Measurements from ENCODE around the gene MAP10.

Gene MAP10

DNA sequence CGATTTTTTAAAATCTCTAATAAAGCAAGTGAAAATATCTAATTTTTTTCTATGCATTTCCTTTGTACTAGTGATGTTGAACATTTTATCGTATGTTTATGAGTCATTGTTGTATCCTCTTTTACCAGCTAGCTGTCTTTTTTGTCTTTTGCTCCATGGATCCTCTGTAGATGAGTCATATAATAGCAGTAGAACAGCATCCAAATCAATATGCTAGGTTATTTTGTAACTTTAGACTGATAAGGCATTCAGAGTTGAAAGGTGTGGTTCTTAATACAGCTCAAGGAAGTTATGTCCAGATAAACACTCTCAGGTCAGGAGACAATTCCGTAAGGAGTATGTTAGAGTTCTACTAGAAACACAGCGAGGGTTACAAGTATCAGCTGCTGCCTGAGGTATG, 31.9 kb downstream of the MAP10 start:
- no peak for TF ChIP-seq ZNF274 (IDR thresholded peaks at IDR 0.05; ENCODE audit: low read depth, low read length)
- TF ChIP-seq SUZ12 (IDR thresholded peaks at IDR 0.05; ENCODE audit: extremely low read depth, insufficient read depth, insufficient read length): no peak
- no peak for TF ChIP-seq YY1 (IDR thresholded peaks at IDR 0.05; ENCODE audit: insufficient read depth, insufficient read length)
- Histone ChIP-seq H3K36me3 (ENCODE audit: insufficient read depth, insufficient read length, low read length) (no peaks in the 10 kb centered on the region), H3K9ac (ENCODE audit: insufficient read length, low read depth) (no peak overlapping the region), H3K4me1 (ENCODE audit: insufficient read depth, insufficient read length) (no peaks in the 10 kb centered on the region), H3K9me3 (ENCODE audit: insufficient read depth, low read length) (no peaks in the 10 kb centered on the region), H3K4me3 (ENCODE audit: insufficient read length, low read depth) (no peak overlapping the region), H3K27me3 (ENCODE audit: insufficient read depth, insufficient read length) (no peaks in the 10 kb centered on the region)
- DNase-seq (ENCODE audit: low read depth, low spot score): no peak

DNA sequence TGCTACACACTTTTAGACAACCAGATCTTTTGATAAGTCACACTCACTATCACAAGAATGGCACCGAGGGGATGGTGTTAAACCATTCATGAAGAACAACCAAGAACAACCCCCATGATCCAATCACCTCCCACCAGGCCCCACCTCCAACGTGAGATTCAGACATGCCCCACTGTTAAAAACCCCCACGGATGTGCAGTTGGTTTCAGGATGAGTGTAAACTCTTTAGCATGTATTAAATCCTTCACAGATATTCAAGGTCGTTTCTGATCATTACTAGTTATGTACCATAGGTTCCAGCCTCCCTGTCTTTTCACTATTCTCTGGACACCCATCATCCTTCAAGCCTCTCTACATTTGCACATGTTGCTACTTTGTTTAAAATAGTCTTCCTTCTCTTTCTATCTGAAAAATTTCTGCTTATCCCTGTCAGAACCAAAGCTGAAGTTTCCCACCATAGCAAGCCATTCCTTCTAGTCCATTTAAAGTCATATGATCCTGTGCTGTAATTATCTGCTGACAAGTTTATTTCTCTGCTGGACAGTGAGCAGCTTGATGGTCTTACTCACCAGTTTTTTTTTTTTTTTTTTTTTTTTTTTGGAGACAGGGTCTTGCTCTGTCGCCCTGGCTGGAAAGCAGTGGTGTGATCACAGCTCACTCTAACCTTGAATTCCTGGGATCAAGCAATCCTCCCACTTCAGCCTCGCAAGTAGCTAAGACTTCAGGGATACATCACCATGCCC, 36.8 kb downstream of the MAP10 start:
- H3K4me3 ChIP-seq (ENCODE audit: insufficient read length, low read depth): no peak overlapping the region
- no peaks in the 10 kb centered on the region for H3K9me3 ChIP-seq (ENCODE audit: insufficient read depth, low read length)
- H3K4me1 ChIP-seq (ENCODE audit: insufficient read depth, insufficient read length): no peaks in the 10 kb centered on the region
- H3K36me3 ChIP-seq (ENCODE audit: insufficient read depth, insufficient read length, low read length): no peaks in the 10 kb centered on the region
- DNase-seq (ENCODE audit: low read depth, low spot score): no peak
- H3K9ac ChIP-seq (ENCODE audit: insufficient read length, low read depth): no peak overlapping the region
- no peaks in the 10 kb centered on the region for H3K27me3 ChIP-seq (ENCODE audit: insufficient read depth, insufficient read length)
- TF ChIP-seq ZNF274 (IDR thresholded peaks at IDR 0.05; ENCODE audit: low read depth, low read length) (no peak), SUZ12 (IDR thresholded peaks at IDR 0.05; ENCODE audit: extremely low read depth, insufficient read depth, insufficient read length) (no peak), YY1 (IDR thresholded peaks at IDR 0.05; ENCODE audit: insufficient read depth, insufficient read length) (no peak)

DNA sequence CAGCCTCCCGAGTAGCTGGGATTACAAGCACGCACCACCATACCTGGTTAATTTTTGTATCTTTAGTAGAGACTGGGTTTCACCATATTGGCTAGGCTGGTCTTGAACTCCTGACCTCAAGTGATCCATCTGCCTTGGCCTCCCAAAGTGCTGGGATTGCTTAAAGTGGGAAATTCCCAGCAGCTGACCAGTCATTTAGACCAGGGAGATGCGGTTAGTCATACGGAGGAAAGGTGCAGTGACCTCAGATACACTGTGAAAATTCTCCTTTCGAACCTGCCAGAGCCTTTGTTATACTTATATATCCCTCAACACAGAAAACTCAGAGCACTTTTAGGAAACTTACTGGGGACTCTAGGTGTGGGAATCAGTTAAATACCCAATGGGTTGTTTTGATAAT, 39.6 kb downstream of the MAP10 start:
- Histone ChIP-seq H3K9me3 (ENCODE audit: insufficient read depth, low read length) (no peaks in the 10 kb centered on the region), H3K27me3 (ENCODE audit: insufficient read depth, insufficient read length) (no peaks in the 10 kb centered on the region), H3K4me3 (ENCODE audit: insufficient read length, low read depth) (no peak overlapping the region), H3K4me1 (ENCODE audit: insufficient read depth, insufficient read length) (no peaks in the 10 kb centered on the region), H3K36me3 (ENCODE audit: insufficient read depth, insufficient read length, low read length) (no peaks in the 10 kb centered on the region), H3K9ac (ENCODE audit: insufficient read length, low read depth) (no peak overlapping the region)
- no peak for DNase-seq (ENCODE audit: low read depth, low spot score)
- TF ChIP-seq ZNF274 (IDR thresholded peaks at IDR 0.05; ENCODE audit: low read depth, low read length): no peak
- no peak for TF ChIP-seq YY1 (IDR thresholded peaks at IDR 0.05; ENCODE audit: insufficient read depth, insufficient read length)
- TF ChIP-seq SUZ12 (IDR thresholded peaks at IDR 0.05; ENCODE audit: extremely low read depth, insufficient read depth, insufficient read length): no peak

DNA sequence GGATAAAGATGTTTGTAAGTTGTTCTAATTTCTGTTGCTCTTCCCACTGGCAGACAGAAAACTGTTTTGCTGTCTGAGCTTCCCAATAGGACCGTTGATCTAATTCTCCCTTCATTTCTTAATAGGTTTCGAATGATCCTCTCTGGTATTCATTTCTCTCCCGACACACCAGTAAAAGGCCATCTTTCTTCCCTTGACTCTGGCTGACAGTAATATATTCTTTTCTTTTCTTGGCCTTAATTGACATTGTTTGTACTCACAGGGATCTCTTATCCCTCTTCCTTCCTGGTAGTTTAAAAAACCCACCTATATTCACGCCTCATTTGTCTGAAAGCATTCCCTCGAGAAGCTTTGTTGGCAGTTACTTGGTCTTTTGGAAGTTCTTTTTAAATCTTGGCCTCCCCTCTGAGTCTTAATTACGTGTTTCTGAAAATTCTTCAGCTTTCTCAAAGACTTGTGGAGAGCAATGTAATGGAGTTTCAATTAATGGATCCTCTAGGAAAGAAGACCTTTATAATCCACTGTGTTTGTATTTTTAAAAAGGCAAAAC, 40.3 kb downstream of the MAP10 start:
- H3K9me3 ChIP-seq (ENCODE audit: insufficient read depth, low read length): no peaks in the 10 kb centered on the region
- H3K4me1 ChIP-seq (ENCODE audit: insufficient read depth, insufficient read length): no peaks in the 10 kb centered on the region
- no peak for DNase-seq (ENCODE audit: low read depth, low spot score)
- TF ChIP-seq ZNF274 (IDR thresholded peaks at IDR 0.05; ENCODE audit: low read depth, low read length) (no peak), SUZ12 (IDR thresholded peaks at IDR 0.05; ENCODE audit: extremely low read depth, insufficient read depth, insufficient read length) (no peak), YY1 (IDR thresholded peaks at IDR 0.05; ENCODE audit: insufficient read depth, insufficient read length) (no peak)
- H3K4me3 ChIP-seq (ENCODE audit: insufficient read length, low read depth): no peak overlapping the region
- no peaks in the 10 kb centered on the region for H3K27me3 ChIP-seq (ENCODE audit: insufficient read depth, insufficient read length)
- H3K9ac ChIP-seq (ENCODE audit: insufficient read length, low read depth): no peak overlapping the region
- no peaks in the 10 kb centered on the region for H3K36me3 ChIP-seq (ENCODE audit: insufficient read depth, insufficient read length, low read length)

DNA sequence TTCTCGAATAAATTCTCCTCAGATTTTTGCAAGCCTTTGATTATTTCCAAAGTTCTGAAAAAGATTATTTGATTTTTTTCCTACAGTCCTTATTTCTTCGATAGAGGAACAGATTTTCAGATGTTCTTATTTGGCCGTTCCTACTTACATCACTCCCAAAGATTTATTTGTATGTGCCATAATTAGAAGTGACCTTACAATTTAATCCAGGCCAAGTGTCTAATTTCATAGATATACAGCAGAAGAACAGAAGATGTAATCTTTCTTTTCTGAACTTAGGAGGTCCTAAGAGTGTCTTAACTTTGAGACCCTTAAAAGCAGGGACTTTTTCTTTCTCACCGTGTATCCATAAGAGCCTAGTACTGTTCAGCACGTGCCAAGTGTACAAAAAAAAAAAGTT, 46.3 kb downstream of the MAP10 start:
- DNase-seq (ENCODE audit: low read depth, low spot score): no peak
- Histone ChIP-seq H3K36me3 (ENCODE audit: insufficient read depth, insufficient read length, low read length) (no peaks in the 10 kb centered on the region), H3K4me3 (ENCODE audit: insufficient read length, low read depth) (no peak overlapping the region), H3K9ac (ENCODE audit: insufficient read length, low read depth) (no peak overlapping the region), H3K27me3 (ENCODE audit: insufficient read depth, insufficient read length) (no peaks in the 10 kb centered on the region), H3K9me3 (ENCODE audit: insufficient read depth, low read length) (no peaks in the 10 kb centered on the region), H3K4me1 (ENCODE audit: insufficient read depth, insufficient read length) (no peaks in the 10 kb centered on the region)
- no peak for TF ChIP-seq YY1 (IDR thresholded peaks at IDR 0.05; ENCODE audit: insufficient read depth, insufficient read length)
- TF ChIP-seq SUZ12 (IDR thresholded peaks at IDR 0.05; ENCODE audit: extremely low read depth, insufficient read depth, insufficient read length): no peak
- no peak for TF ChIP-seq ZNF274 (IDR thresholded peaks at IDR 0.05; ENCODE audit: low read depth, low read length)

DNA sequence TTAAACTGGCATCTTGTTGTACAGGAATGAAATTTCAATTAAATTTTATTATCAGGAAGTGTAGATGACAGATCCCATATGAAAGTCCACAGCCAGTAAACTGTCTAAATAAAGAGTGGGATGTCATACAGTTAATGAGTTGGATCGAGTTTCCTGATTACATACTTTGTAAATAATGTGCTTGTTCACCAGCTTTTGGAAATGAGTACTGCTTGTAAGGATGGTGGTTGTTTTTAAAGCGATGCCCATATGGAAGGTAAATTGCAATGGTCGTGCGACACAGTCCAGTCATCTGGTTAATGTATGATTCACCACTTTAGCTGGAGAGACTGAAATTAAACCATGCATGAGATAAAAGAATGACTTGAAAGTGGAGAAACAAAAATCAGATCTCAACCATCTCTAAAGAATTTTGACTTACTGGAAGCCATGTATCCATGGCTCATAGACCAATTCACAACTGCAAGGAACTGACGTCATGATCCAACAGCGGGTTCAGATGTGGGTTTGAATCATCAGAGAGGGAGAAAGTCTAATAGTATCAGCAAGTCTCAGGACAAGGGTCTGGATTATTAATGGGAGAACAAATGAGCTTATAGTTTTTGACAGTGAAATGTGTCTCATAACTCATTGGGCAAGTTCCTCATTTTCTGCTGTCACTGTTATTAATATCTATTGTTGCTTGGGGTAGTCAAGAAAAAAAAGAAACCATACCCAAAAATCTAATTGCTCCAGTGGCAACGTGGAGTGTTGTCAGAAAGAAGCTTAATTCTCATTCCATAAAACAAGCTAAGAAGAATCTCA, 49.0 kb downstream of the MAP10 start:
- no peak for TF ChIP-seq SUZ12 (IDR thresholded peaks at IDR 0.05; ENCODE audit: extremely low read depth, insufficient read depth, insufficient read length)
- TF ChIP-seq YY1 (IDR thresholded peaks at IDR 0.05; ENCODE audit: insufficient read depth, insufficient read length): no peak
- no peak for TF ChIP-seq ZNF274 (IDR thresholded peaks at IDR 0.05; ENCODE audit: low read depth, low read length)
- no peak overlapping the region for H3K9ac ChIP-seq (ENCODE audit: insufficient read length, low read depth)
- H3K27me3 ChIP-seq (ENCODE audit: insufficient read depth, insufficient read length): no peaks in the 10 kb centered on the region
- H3K4me1 ChIP-seq (ENCODE audit: insufficient read depth, insufficient read length): no peaks in the 10 kb centered on the region
- no peak overlapping the region for H3K4me3 ChIP-seq (ENCODE audit: insufficient read length, low read depth)
- H3K36me3 ChIP-seq (ENCODE audit: insufficient read depth, insufficient read length, low read length): no peaks in the 10 kb centered on the region
- DNase-seq (ENCODE audit: low read depth, low spot score): no peak
- no peaks in the 10 kb centered on the region for H3K9me3 ChIP-seq (ENCODE audit: insufficient read depth, low read length)

DNA sequence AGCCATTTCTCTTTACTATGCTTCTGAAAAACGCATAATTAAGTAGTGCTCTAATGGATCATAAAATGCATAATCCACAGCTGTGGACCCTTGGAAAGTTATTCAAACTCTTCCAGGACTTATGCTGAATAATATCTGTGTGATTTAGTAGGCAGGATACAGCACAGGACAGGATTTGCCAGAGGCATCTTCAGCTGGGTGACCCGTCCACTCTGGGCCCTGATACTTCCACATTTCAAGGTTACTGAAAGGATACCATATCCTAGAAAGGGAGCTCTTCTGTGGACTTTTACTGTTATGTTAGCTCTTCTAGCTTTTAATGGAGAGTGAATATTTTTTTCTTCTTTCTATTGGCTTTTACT, 49.6 kb downstream of the MAP10 start:
- no peak overlapping the region for H3K9ac ChIP-seq (ENCODE audit: insufficient read length, low read depth)

More for the DNA sequence above, 49.6 kb downstream of the MAP10 start:
- Histone ChIP-seq H3K27me3 (ENCODE audit: insufficient read depth, insufficient read length) (no peaks in the 10 kb centered on the region), H3K36me3 (ENCODE audit: insufficient read depth, insufficient read length, low read length) (no peaks in the 10 kb centered on the region), H3K9me3 (ENCODE audit: insufficient read depth, low read length) (no peaks in the 10 kb centered on the region), H3K4me3 (ENCODE audit: insufficient read length, low read depth) (no peak overlapping the region), H3K4me1 (ENCODE audit: insufficient read depth, insufficient read length) (no peaks in the 10 kb centered on the region)
- DNase-seq (ENCODE audit: low read depth, low spot score): no peak
- TF ChIP-seq ZNF274 (IDR thresholded peaks at IDR 0.05; ENCODE audit: low read depth, low read length): no peak
- no peak for TF ChIP-seq SUZ12 (IDR thresholded peaks at IDR 0.05; ENCODE audit: extremely low read depth, insufficient read depth, insufficient read length)
- TF ChIP-seq YY1 (IDR thresholded peaks at IDR 0.05; ENCODE audit: insufficient read depth, insufficient read length): no peak

Data from NT2/D1 (cell line).